Measurements from ENCODE around the gene MISP. TPM values are rescaled to one million over a fixed set of nuclear protein-coding genes. Genes with fewer than 3 reads are reported as not detected.

The MISP gene
- total and polyA plus RNA-seq, 2 donors (not counting 1 experiment from before 2014, with no cell fraction given), result not detected

GRCh38 chr19:782185-782877, 31.4 kb downstream of the MISP start:
- no peak for ATAC-seq (ENCODE audit: low read depth)
- Mint-ChIP-seq H3K27me3 (no peaks in the 10 kb centered on the region), H3K9me3 (ENCODE audit: insufficient read depth) (no peaks in the 10 kb centered on the region), H3K27ac (no peak overlapping the region), H3K4me1 (no peaks in the 10 kb centered on the region), H3K4me3 (no peak overlapping the region)
- H2AFZ ChIP-seq (ENCODE audit: insufficient read depth, low read depth, low read length, poor library complexity, severe bottlenecking), result no peak overlapping the region
- H3K4me2 ChIP-seq (replicated peaks; ENCODE audit: low read depth, low read length, poor library complexity, severe bottlenecking), result no peak overlapping the region
- intact Hi-C loops (cut with micrococcal nuclease), result no loop called here
- no peak overlapping the region for H3K27ac ChIP-seq (ENCODE audit: low read length in 2 of 2)
- H3K4me3 ChIP-seq (ENCODE audit: control extremely low read depth in 1 of 5, extremely low read depth in 1 of 5, insufficient read depth in 1 of 5, low read depth in 2 of 5, low read length in 4 of 5), result no peak overlapping the region
- peaks cover 0 to 4% (median 0%) of the 10 kb centered on the region in 3 donors for H3K9me3 ChIP-seq (ENCODE audit: control extremely low read depth in 1 of 3, control insufficient read depth in 2 of 3, insufficient read depth in 1 of 3, low read length in 2 of 3)
- DNase-seq, result no peak
- no peak for TF ChIP-seq EZH2 (IDR thresholded peaks at IDR 0.05; ENCODE audit: borderline replicate concordance, insufficient read depth, low read depth, low read length, poor library complexity, severe bottlenecking)
- no peak for TF ChIP-seq CTCF (IDR thresholded peaks at IDR 0.05)
- no peaks in the 10 kb centered on the region for H3K36me3 ChIP-seq (replicated peaks in 1 of 2; ENCODE audit: control extremely low read depth in 1 of 2, control insufficient read depth in 1 of 2, extremely low read depth in 1 of 2, insufficient read depth in 2 of 2, low read length in 1 of 2)
- H4K20me1 ChIP-seq (ENCODE audit: control insufficient read depth, insufficient read depth, low read length, poor library complexity, severe bottlenecking), result no peaks in the 10 kb centered on the region
- H3K27me3 ChIP-seq (replicated peaks in 1 of 4; ENCODE audit: control extremely low read depth in 1 of 4, control insufficient read depth in 3 of 4, insufficient read depth in 4 of 4, low read length in 3 of 4), result peaks cover 0 to 6% (median 0%) of the 10 kb centered on the region in 4 experiments
- no peaks in the 10 kb centered on the region for H3K4me1 ChIP-seq (ENCODE audit: control insufficient read depth in 2 of 2, insufficient read depth in 2 of 2, low read length in 2 of 2)
- H3K79me2 ChIP-seq (ENCODE audit: control insufficient read depth, insufficient read depth, low read length), result no peaks in the 10 kb centered on the region
- ChIA-PET POLR2A (no interaction called here), CTCF (no interaction called here)
- H3K9ac ChIP-seq (ENCODE audit: low read length), result no peak overlapping the region
- WGBS (ENCODE audit: insufficient coverage), result 78% methylated on average over 23 of the region's 29 CpGs

DNA sequence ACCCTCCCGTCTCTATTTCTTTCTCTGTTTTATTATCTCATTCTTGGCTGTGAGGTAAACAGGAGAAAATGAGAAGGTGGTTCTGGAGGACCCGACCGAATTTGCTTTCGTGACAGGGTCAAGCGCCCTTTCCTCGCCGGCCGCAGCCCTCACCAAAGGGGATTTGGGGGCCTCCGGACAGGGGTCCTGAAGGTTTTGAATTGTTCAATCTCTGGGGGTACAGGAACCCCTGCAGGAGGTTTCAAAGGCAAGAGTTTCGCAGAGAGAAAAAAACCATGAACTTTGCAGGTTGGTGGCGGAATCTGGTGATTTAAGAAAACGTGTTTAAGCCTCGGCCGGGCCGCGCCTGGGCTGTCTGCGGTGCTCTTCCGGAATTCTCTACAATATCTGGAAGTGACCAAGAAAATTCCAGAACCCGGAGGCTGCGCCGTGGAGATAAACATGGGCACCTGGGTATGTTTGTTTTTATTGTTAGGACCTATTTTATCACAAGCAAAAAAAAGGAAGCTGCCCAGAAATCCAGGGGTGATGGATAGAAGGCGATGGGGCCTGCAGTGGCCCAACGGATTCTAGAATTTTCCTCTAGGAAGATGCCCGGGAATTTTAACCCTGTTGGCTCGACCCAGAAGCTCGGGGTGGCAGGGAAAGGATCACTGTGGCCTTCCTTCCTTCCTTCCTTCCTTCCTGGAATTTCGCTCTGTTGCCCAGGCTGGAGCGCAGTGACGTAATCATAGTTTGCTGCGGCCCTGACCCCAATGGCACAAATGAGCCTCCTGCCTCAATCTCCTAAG, 32.2 kb downstream of the MISP start:
- Histone ChIP-seq H3K36me3 (replicated peaks in 1 of 2; ENCODE audit: control extremely low read depth in 1 of 2, control insufficient read depth in 1 of 2, extremely low read depth in 1 of 2, insufficient read depth in 2 of 2, low read length in 1 of 2) (no peaks in the 10 kb centered on the region), H3K9ac (ENCODE audit: low read length) (no peak overlapping the region), H3K4me3 (ENCODE audit: control extremely low read depth in 1 of 5, extremely low read depth in 1 of 5, insufficient read depth in 1 of 5, low read depth in 2 of 5, low read length in 4 of 5) (no peak overlapping the region), H3K27me3 (replicated peaks in 1 of 4; ENCODE audit: control extremely low read depth in 1 of 4, control insufficient read depth in 3 of 4, insufficient read depth in 4 of 4, low read length in 3 of 4) (peaks cover 0 to 6% (median 0%) of the 10 kb centered on the region in 4 experiments), H3K27ac (ENCODE audit: low read length in 2 of 2) (no peak overlapping the region), H3K4me2 (replicated peaks; ENCODE audit: low read depth, low read length, poor library complexity, severe bottlenecking) (no peak overlapping the region), H3K9me3 (ENCODE audit: control extremely low read depth in 1 of 3, control insufficient read depth in 2 of 3, insufficient read depth in 1 of 3, low read length in 2 of 3) (peaks cover 0 to 4% (median 0%) of the 10 kb centered on the region in 3 donors), H4K20me1 (ENCODE audit: control insufficient read depth, insufficient read depth, low read length, poor library complexity, severe bottlenecking) (no peaks in the 10 kb centered on the region), H2AFZ (ENCODE audit: insufficient read depth, low read depth, low read length, poor library complexity, severe bottlenecking) (no peak overlapping the region), H3K4me1 (ENCODE audit: control insufficient read depth in 2 of 2, insufficient read depth in 2 of 2, low read length in 2 of 2) (no peaks in the 10 kb centered on the region), H3K79me2 (ENCODE audit: control insufficient read depth, insufficient read depth, low read length) (no peaks in the 10 kb centered on the region)
- no peaks in the 10 kb centered on the region for H3K4me1 Mint-ChIP-seq
- no peak overlapping the region for H3K27ac Mint-ChIP-seq
- ChIA-PET CTCF (no interaction called here), POLR2A (no interaction called here)
- DNase-seq, result no peak
- H3K9me3 Mint-ChIP-seq (ENCODE audit: insufficient read depth), result no peaks in the 10 kb centered on the region
- 81% methylated on average over 25 of the region's 30 CpGs for WGBS (ENCODE audit: insufficient coverage)
- H3K27me3 Mint-ChIP-seq, result no peaks in the 10 kb centered on the region
- intact Hi-C loops (cut with micrococcal nuclease), result no loop called here
- no peak overlapping the region for H3K4me3 Mint-ChIP-seq
- ATAC-seq (ENCODE audit: low read depth), result no peak
- TF ChIP-seq EZH2 (IDR thresholded peaks at IDR 0.05; ENCODE audit: borderline replicate concordance, insufficient read depth, low read depth, low read length, poor library complexity, severe bottlenecking) (no peak), CTCF (IDR thresholded peaks at IDR 0.05) (no peak)
